NCI-H460 (cell line): Measurements from ENCODE around the gene C6orf136. TPM values are rescaled to one million over a fixed set of nuclear protein-coding genes. Genes with fewer than 3 reads are reported as not detected.
A peak's percentile ranks its signal among the peaks of the same experiment; 100 is the strongest.

Source experiments
- DNase-seq: peaks from one replicate; pipeline ENCODE4 v3.0.0-alpha.2; 2016; ENCODE audit warnings: low read depth; ENCODE audit errors: extremely low read depth
- total RNA-seq: library from RNA; depleted of rRNA; stranded (reverse); fragments of >200 nt; shearing (Covaris generic); gene quantifications from 2 replicates; pipeline ENCODE4 v1.2.3, GENCODE V29; 2014

Gene C6orf136
- total RNA-seq, 1 experiment from 2014 or later, result 8.3 TPM

GRCh38 chr6:30615219-30615957 lies 31.5 kb upstream of the C6orf136 start:
- peak; percentile 58 for DNase-seq

- DNase-seq, result no peak
These were observed 30.7 kb upstream of the C6orf136 start for GRCh38 chr6:30615958-30616810.

- peak; percentile 99 for DNase-seq
These were observed 29.9 kb upstream of the C6orf136 start, which contains the start of gene PPP1R10 for GRCh38 chr6:30616811-30617564. Gene PPP1R10 (minus strand): TSS chr6:30617243. CDS start chr6:30609944, 7,299 bp downstream.

- peak; percentile 95 for DNase-seq
These were observed 29.2 kb upstream of the C6orf136 start, which contains the start of gene MRPS18B for GRCh38 chr6:30617565-30618269. Gene MRPS18B (plus strand): TSS chr6:30617840. CDS start chr6:30617866, 26 bp downstream.

GRCh38 chr6:30618270-30618797 lies 28.6 kb upstream of the C6orf136 start:
- DNase-seq, result no peak

- DNase-seq, result no peak
These were observed 27.4 kb upstream of the C6orf136 start for GRCh38 chr6:30619561-30619960.

- DNase-seq, result no peak
These were observed 21.4 kb upstream of the C6orf136 start for GRCh38 chr6:30625511-30625910.

- DNase-seq, result peak; percentile 59
These were observed 20.2 kb upstream of the C6orf136 start, which contains the start of gene ATAT1 for GRCh38 chr6:30626484-30627366. Gene ATAT1 (plus strand): TSS chr6:30626874.

- no peak for DNase-seq
These were observed 11.1 kb upstream of the C6orf136 start for GRCh38 chr6:30635834-30636233.

GRCh38 chr6:30640481-30640880 lies 6.5 kb upstream of the C6orf136 start:
- DNase-seq, result no peak

- no peak for DNase-seq
These were observed 5.9 kb upstream of the C6orf136 start for GRCh38 chr6:30641048-30641447.

- no peak for DNase-seq
These were observed 3.3 kb upstream of the C6orf136 start for GRCh38 chr6:30643656-30644055.

- no peak for DNase-seq
These were observed 2.2 kb upstream of the C6orf136 start for GRCh38 chr6:30644769-30645168.

GRCh38 chr6:30645989-30646388 lies 944 bp upstream of the C6orf136 start:
- no peak for DNase-seq

GRCh38 chr6:30647242-30648116 lies 546 bp downstream of the C6orf136 start:
- peak; percentile 39 for DNase-seq

GRCh38 chr6:30651143-30651542 lies 4.2 kb downstream of the C6orf136 start:
- no peak for DNase-seq

- no peak for DNase-seq
These were observed 8.1 kb downstream of the C6orf136 start for GRCh38 chr6:30654798-30655742.
